Cardiac muscle cell (in vitro differentiated cells and primary cell): Measurements from ENCODE around the gene CTDNEP1. TPM values are rescaled to one million over a fixed set of nuclear protein-coding genes. Genes with fewer than 3 reads are reported as not detected.
A peak's percentile ranks its signal among the peaks of the same experiment; 100 is the strongest.

ENCODE experiments used
- DNase-seq, 2 donors: peaks; one replicate each; pipeline versions ENCODE4 v3.0.0 to v3.0.0-alpha.2; 2010 to 2017; ENCODE audit warnings: low read depth in 1 of 2, low spot score in 1 of 2
- H3K27ac ChIP-seq: fragments of 200-600 bp; sonication (generic); 2 replicates; pipeline ENCODE4 v1.5.1; 2016
- H3K27me3 ChIP-seq: fragments of 200-600 bp; sonication (generic); 2 replicates; pipeline ENCODE4 v1.6.0; 2016; ENCODE audit warnings: control low read depth
- H3K36me3 ChIP-seq: fragments of 200-600 bp; sonication (generic); 2 replicates; pipeline ENCODE4 v1.5.1; 2016; ENCODE audit warnings: control low read depth
- H3K4me1 ChIP-seq: fragments of 200-600 bp; sonication (generic); 2 replicates; pipeline ENCODE4 v1.8.1; 2017; ENCODE audit warnings: low read depth, mild to moderate bottlenecking, mixed run types
- H3K4me3 ChIP-seq: fragments of 200-600 bp; sonication (generic); 2 replicates; pipeline ENCODE4 v1.5.1; 2016; ENCODE audit warnings: mild to moderate bottlenecking
- H3K9me3 ChIP-seq: fragments of 200-600 bp; sonication (generic); 2 replicates; pipeline ENCODE4 v1.5.1; 2017; ENCODE audit warnings: low read depth, mild to moderate bottlenecking, control low read depth
- polyA plus RNA-seq: library from polyadenylated mRNA; unstranded; fragments of >200 nt; fragmentation: Nextera tagmentation; extraction: Ambion mirVana; gene quantifications from 2 replicates; pipeline ENCODE4 v1.2.1, GENCODE V29; 2016
- total RNA-seq: library from RNA; depleted of rRNA; stranded (reverse); fragments of >200 nt; gene quantifications from 2 replicates; pipeline ENCODE4 v1.2.3, GENCODE V29; 2016
- TF ChIP-seq, protein P1 (sequence below): IDR thresholded peaks from 2 replicates; pipeline ENCODE4 v1.5.1; 2012; ENCODE audit warnings: low read depth, mild to moderate bottlenecking, low read length

CTDNEP1 gene
- total and polyA plus RNA-seq, 2 experiments from 2014 or later: 78.3 to 98.6 TPM

DNA sequence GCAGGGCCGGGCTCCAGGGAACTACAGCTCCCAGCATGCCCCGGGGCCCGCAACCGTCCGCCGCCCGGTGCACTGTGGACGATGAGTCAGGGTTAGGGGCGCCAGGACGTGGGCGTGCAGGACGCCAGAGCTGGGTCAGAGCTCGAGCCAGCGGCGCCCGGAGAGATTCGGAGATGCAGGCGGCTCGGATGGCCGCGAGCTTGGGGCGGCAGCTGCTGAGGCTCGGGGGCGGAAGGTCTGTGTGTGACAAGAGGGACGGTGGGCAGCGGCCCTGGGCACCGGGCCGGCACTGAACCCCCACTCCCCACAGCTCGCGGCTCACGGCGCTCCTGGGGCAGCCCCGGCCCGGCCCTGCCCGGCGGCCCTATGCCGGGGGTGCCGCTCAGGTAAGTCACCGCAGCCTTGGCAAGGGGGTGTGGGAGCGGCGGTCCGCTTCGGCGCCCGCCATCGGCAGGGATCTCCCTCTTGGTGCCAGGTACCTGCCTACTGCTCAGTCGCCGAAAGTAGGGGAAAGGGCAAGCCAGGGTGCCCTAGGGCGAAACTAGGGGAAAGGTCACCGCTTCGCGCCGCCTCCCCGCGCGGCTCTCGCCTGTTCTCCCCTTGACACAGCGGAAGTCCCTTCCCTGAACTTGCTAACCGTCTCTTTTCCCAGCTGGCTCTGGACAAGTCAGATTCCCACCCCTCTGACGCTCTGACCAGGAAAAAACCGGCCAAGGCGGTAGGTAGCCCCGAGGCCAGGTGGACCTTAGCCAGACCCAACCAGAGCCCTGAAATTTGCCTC, 31.5 kb downstream of the CTDNEP1 start, which contains the start of the genes ACADVL and DLG4:
Gene ACADVL, plus strand, starts transcription at position 127 of the 781 bp plus-strand sequence. Its CDS starts 47 bp downstream, at position 174.
Gene DLG4, minus strand, starts transcription at position 25 of the 781 bp plus-strand sequence.
- Histone ChIP-seq H3K9me3 (no peaks in the 10 kb centered on the region), H3K4me1 (peaks cover 32% of the 10 kb centered on the region), H3K27me3 (no peaks in the 10 kb centered on the region), H3K36me3 (peaks cover 28% of the 10 kb centered on the region), H3K4me3 (peak within 1 kb of the TSS; percentile 82), H3K27ac (peak within 1 kb of the TSS; percentile 81)
- DNase-seq: peak; percentile 90 to 94
- TF ChIP-seq, protein P1, sequence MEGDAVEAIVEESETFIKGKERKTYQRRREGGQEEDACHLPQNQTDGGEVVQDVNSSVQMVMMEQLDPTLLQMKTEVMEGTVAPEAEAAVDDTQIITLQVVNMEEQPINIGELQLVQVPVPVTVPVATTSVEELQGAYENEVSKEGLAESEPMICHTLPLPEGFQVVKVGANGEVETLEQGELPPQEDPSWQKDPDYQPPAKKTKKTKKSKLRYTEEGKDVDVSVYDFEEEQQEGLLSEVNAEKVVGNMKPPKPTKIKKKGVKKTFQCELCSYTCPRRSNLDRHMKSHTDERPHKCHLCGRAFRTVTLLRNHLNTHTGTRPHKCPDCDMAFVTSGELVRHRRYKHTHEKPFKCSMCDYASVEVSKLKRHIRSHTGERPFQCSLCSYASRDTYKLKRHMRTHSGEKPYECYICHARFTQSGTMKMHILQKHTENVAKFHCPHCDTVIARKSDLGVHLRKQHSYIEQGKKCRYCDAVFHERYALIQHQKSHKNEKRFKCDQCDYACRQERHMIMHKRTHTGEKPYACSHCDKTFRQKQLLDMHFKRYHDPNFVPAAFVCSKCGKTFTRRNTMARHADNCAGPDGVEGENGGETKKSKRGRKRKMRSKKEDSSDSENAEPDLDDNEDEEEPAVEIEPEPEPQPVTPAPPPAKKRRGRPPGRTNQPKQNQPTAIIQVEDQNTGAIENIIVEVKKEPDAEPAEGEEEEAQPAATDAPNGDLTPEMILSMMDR: no peak

GRCh38 chr17:7219229-7219811, 32.2 kb downstream of the CTDNEP1 start:
- TF ChIP-seq, protein P1: no peak
- Histone ChIP-seq H3K27ac (peak overlapping the region; percentile 81), H3K4me1 (peaks cover 32% of the 10 kb centered on the region), H3K4me3 (peak overlapping the region; percentile 82), H3K9me3 (no peaks in the 10 kb centered on the region), H3K36me3 (peaks cover 23% of the 10 kb centered on the region), H3K27me3 (no peaks in the 10 kb centered on the region)
- DNase-seq: no peak

- TF ChIP-seq, protein P1: no peak
- Histone ChIP-seq H3K27ac (peak overlapping the region; percentile 81), H3K4me1 (peaks cover 32% of the 10 kb centered on the region), H3K36me3 (peaks cover 19% of the 10 kb centered on the region), H3K9me3 (no peaks in the 10 kb centered on the region), H3K4me3 (no peak overlapping the region), H3K27me3 (no peaks in the 10 kb centered on the region)
- DNase-seq: no peak
Observed at GRCh38 chr17:7218758-7219157, 32.8 kb downstream of the CTDNEP1 start.

DNA sequence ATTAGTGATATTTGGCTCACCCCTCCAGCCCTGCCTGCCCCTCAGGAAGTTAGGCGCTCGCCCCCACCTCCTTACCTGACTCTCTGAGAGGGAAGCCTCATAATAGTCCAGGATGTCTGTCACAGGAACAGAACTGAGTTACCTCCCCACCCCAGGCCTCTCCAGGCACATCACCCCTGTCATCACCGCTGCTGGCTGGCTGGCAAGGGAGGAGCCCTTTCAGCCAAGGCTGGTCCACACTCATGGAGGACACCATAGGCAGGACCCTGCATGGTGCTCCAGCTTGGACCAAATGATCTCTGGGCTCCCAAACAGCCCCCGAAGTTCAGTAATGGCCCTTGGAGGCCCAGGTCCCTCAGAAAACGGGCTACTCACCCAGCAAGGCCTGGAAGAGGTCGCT, 33.4 kb downstream of the CTDNEP1 start:
- DNase-seq: peak in 1 of 2 donors; percentile 64
- Histone ChIP-seq H3K4me3 (peak overlapping the region; percentile 61), H3K36me3 (peaks cover 13% of the 10 kb centered on the region), H3K4me1 (peaks cover 32% of the 10 kb centered on the region), H3K27me3 (no peaks in the 10 kb centered on the region), H3K27ac (peak overlapping the region; percentile 81), H3K9me3 (no peaks in the 10 kb centered on the region)
- TF ChIP-seq, protein P1: no peak

GRCh38 chr17:7217113-7217987, 34.2 kb downstream of the CTDNEP1 start:
- Histone ChIP-seq H3K27ac (peak overlapping the region; percentile 81), H3K27me3 (no peaks in the 10 kb centered on the region), H3K9me3 (no peaks in the 10 kb centered on the region), H3K4me1 (peaks cover 33% of the 10 kb centered on the region), H3K36me3 (peaks cover 4% of the 10 kb centered on the region), H3K4me3 (peak overlapping the region; percentile 61)
- peak; percentile 79 to 90 for DNase-seq
- TF ChIP-seq, protein P1: no peak
